ENCODE results near the gene TNNT1. TPM values are rescaled to one million over a fixed set of nuclear protein-coding genes. Genes with fewer than 3 reads are reported as not detected.
A peak's percentile ranks its signal among the peaks of the same experiment; 100 is the strongest.

Gene TNNT1
- total RNA-seq, 1 donor from 2014 or later: not detected

DNA sequence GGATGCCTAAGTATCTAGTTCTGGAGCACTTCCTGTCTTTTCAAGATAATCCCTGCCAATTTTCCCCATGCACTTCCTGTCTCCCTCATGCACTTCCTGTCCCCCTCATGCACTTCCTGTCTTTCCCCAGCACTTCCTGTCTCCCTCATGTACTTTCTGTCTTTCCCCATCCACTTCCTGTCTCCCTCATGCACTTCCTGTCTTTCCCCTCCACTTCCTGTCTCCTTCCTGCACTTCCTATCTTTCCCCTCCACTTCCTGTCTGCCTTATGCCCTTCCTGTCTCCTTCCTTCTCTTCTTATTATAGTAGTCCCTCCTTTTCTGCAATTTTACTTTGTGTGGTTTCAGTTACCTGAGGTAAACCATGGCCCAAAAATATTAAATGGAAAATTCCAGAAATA is 3.0 kb upstream of the TNNT1 start:
- Histone ChIP-seq H3K9me3 (no peaks in the 10 kb centered on the region), H3K4me3 (no peak overlapping the region), H3K27me3 (peaks cover 11% of the 10 kb centered on the region), H3K4me1 (no peaks in the 10 kb centered on the region), H3K27ac (no peak overlapping the region), H3K36me3 (no peaks in the 10 kb centered on the region)
- no peak for DNase-seq (ENCODE audit: low spot score in 2 of 2)
- TF ChIP-seq, protein P1, sequence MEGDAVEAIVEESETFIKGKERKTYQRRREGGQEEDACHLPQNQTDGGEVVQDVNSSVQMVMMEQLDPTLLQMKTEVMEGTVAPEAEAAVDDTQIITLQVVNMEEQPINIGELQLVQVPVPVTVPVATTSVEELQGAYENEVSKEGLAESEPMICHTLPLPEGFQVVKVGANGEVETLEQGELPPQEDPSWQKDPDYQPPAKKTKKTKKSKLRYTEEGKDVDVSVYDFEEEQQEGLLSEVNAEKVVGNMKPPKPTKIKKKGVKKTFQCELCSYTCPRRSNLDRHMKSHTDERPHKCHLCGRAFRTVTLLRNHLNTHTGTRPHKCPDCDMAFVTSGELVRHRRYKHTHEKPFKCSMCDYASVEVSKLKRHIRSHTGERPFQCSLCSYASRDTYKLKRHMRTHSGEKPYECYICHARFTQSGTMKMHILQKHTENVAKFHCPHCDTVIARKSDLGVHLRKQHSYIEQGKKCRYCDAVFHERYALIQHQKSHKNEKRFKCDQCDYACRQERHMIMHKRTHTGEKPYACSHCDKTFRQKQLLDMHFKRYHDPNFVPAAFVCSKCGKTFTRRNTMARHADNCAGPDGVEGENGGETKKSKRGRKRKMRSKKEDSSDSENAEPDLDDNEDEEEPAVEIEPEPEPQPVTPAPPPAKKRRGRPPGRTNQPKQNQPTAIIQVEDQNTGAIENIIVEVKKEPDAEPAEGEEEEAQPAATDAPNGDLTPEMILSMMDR (IDR thresholded peaks at IDR 0.05): no peak
- intact Hi-C loops (cut with DNase I): no loop called here

DNA sequence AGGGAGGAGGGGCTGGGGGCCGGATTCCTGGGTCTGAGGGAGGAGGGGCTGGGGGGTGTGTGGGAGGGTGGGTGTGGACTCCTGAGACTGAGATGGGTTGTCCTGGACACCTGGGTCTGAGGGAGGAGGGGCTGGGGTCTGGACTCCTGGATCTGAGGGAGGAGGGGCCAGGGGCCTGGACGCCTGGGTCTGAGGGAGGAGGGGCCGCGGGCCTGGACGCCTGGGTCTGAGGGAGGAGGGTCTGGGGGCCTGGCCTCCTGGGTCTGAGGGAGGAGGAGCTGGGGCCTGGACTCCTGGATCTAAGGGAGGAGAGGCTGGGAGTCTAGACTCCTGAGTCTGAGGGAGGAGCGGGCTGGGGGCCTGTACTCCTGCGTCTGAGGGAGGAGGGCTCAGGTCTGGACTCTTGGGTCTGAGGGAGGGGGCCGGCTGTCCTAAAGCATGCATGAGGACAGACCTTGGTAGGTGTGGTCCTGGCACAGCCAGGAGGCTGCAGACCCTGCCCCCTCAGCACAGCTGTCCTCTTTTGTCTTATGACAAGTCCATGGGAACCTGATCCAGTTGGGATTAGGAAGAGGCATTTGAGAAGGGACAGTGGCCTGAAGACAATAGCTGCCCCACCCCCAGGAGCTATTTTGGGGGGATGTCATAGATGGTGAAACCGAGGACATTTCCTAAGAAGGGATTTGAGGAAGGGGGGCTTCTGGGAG is 1.3 kb downstream of the TNNT1 start:
- H3K27me3 ChIP-seq: peaks cover 12% of the 10 kb centered on the region
- no peak overlapping the region for H3K4me3 ChIP-seq
- H3K27ac ChIP-seq: no peak overlapping the region
- H3K36me3 ChIP-seq: no peaks in the 10 kb centered on the region
- intact Hi-C loops (cut with DNase I): no loop called here
- H3K9me3 ChIP-seq: no peaks in the 10 kb centered on the region
- no peak for DNase-seq (ENCODE audit: low spot score in 2 of 2)
- TF ChIP-seq, protein P1 (IDR thresholded peaks at IDR 0.05): no peak
- H3K4me1 ChIP-seq: no peaks in the 10 kb centered on the region

DNA sequence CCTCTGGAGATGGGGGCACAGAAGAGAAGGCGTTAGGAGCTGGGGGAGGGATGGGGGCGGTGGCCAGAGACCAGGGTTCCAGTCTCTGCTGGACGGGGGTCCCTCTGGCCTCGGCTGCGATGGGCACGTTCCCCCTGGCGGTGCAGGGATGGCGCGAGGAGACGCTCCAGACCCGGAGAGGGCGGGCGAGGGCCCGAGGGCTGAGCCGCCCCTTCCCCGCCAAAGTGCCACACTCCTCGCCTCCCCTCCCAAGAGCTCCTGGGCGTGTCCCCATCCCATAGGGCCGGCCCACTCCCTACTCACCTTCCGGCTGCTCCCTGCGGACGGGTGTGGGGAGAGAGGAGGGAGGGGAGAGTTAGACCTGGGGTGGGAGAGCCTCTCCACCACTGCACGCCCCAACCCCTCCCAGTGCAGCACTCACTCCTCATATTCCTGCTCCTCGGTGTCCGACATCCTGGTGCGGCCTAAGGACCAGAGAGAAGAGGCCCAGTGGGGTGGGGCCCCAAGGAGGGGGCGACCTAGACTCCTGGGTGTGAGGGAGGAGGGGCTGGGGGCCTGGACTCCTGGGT is 2.2 kb downstream of the TNNT1 start:
- Histone ChIP-seq H3K4me1 (peaks cover 0 to under 1% of the 10 kb centered on the region in 2 donors), H3K36me3 (no peaks in the 10 kb centered on the region), H3K4me3 (no peak overlapping the region), H3K27ac (no peak overlapping the region), H3K9me3 (no peaks in the 10 kb centered on the region), H3K27me3 (peaks cover 12% of the 10 kb centered on the region)
- TF ChIP-seq, protein P1 (IDR thresholded peaks at IDR 0.05): no peak
- intact Hi-C loops (cut with DNase I): no loop called here
- no peak for DNase-seq (ENCODE audit: low spot score in 2 of 2)

DNA sequence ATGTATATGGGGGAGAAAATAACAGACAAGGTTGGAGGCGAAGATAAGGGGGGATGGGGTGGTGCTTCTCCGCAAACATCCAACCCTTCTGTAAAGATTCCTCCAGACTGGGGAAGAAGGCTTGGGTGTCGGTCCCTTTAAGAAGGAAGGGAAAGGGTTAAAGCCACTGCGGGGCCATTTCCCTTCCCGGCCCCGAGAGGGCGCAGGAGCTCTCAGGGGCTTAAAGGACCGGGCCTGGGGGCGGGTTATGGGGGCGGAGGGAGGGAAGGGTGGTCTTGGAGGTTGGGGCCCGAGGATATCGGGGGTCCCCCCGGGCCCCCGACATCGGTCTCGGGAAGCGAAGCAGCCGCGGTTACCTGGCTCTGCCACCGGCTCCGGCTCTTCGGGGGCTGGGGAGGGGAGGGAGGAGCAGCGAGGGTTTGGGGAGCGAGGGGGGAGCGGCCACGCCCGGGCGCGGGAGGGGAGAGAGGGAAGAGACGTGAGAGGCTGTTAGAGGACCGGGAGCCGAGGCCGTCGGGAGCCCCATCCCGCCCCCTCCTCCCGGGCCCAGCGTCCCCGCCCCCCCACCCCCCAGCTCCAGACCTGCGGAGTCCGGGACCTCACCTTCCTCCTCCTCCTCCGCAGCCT is 2.8 kb downstream of the TNNT1 start:
- no peak for DNase-seq (ENCODE audit: low spot score in 2 of 2)
- Histone ChIP-seq H3K27me3 (peaks cover 17% of the 10 kb centered on the region), H3K9me3 (no peaks in the 10 kb centered on the region), H3K4me3 (no peak overlapping the region), H3K36me3 (no peaks in the 10 kb centered on the region), H3K27ac (no peak overlapping the region), H3K4me1 (peaks cover 0 to 4% of the 10 kb centered on the region in 2 donors)
- intact Hi-C loops (cut with DNase I): no loop called here
- TF ChIP-seq, protein P1 (IDR thresholded peaks at IDR 0.05): peak in 1 of 3 experiments; percentile 11

DNA sequence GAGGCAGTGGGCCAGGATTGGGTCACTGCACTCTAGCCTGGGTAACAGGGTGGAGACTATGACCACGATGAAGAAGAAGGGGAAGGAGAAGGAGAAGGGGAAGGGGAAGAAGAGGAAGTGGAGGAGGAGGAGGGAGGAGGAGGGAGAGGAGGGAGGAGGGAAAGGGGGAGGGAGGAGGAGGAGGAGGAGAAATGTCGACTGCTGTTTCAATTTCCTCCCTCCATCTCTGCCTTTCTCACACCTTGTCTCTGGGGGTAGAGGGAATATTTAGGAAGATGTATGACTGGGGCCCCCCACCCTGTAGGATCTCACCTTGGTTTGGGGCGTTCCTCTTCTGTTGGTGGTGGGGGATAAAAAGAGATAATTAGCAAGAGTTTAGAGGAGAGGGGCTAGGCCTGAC is 3.8 kb downstream of the TNNT1 start:
- H3K27me3 ChIP-seq: peaks cover 17% of the 10 kb centered on the region
- H3K27ac ChIP-seq: no peak overlapping the region
- TF ChIP-seq, protein P1 (IDR thresholded peaks at IDR 0.05): no peak
- intact Hi-C loops (cut with DNase I): no loop called here
- no peaks in the 10 kb centered on the region for H3K9me3 ChIP-seq
- no peak for DNase-seq (ENCODE audit: low spot score in 2 of 2)
- no peak overlapping the region for H3K4me3 ChIP-seq
- no peaks in the 10 kb centered on the region for H3K36me3 ChIP-seq
- peaks cover 0 to 4% of the 10 kb centered on the region in 2 donors for H3K4me1 ChIP-seq
